ENCODE results near the gene SPTLC1. TPM values are rescaled to one million over a fixed set of nuclear protein-coding genes. Genes with fewer than 3 reads are reported as not detected.
"Not testable (repeated sequence)": the region's sequence is repeated elsewhere in the genome, so short reads cannot be mapped to it uniquely, and the experiment has no call there.

SPTLC1 gene
- total RNA-seq, 2 donors from 2014 or later: 34.9 to 36.1 TPM

DNA sequence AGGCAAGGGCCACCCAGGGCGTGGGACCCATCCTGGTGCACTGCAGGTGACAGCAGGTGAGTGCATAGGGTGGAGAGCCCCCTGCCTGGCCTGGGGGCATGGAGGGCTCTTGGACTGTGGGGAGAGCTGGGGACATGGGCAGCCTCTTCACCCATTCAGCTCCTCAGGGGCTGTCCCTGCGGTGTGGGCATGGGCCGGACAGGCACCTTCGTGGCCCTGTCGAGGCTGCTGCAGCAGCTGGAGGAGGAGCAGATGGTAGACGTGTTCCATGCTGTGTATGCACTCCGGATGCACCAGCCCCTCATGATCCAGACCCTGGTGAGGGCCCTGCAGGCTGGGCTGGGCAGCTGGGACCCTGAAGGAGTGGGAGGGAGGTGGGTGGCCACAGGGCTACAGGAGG lies 20.4 kb upstream of the SPTLC1 start:
- H3K4me1 ChIP-seq: peaks cover 11% of the 10 kb centered on the region
- no peak for ATAC-seq
- H3K27me3 ChIP-seq: peaks cover 0 to under 1% of the 10 kb centered on the region in 2 donors
- no peak overlapping the region for H3K4me3 ChIP-seq
- intact Hi-C loops (cut with DNase I): loop anchor here (5.0 to 10.0 kb wide), 3 partner anchors 99 to 649 kb away; no protein-coding TSS in a partner anchor
- TF ChIP-seq POLR2A (IDR thresholded peaks at IDR 0.05): no peak
- TF ChIP-seq, protein P1, sequence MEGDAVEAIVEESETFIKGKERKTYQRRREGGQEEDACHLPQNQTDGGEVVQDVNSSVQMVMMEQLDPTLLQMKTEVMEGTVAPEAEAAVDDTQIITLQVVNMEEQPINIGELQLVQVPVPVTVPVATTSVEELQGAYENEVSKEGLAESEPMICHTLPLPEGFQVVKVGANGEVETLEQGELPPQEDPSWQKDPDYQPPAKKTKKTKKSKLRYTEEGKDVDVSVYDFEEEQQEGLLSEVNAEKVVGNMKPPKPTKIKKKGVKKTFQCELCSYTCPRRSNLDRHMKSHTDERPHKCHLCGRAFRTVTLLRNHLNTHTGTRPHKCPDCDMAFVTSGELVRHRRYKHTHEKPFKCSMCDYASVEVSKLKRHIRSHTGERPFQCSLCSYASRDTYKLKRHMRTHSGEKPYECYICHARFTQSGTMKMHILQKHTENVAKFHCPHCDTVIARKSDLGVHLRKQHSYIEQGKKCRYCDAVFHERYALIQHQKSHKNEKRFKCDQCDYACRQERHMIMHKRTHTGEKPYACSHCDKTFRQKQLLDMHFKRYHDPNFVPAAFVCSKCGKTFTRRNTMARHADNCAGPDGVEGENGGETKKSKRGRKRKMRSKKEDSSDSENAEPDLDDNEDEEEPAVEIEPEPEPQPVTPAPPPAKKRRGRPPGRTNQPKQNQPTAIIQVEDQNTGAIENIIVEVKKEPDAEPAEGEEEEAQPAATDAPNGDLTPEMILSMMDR (IDR thresholded peaks at IDR 0.05): no peak
- no peaks in the 10 kb centered on the region for H3K9me3 ChIP-seq
- H3K27ac ChIP-seq: no peak overlapping the region
- WGBS, 2 donors: 51 to 60% methylated on average over 1 to 7 of the region's 7 CpGs
- no peaks in the 10 kb centered on the region for H3K36me3 ChIP-seq (replicated peaks in 1 of 2; ENCODE audit: insufficient read depth in 1 of 2, low read depth in 2 of 2)
- DNase-seq: no peak

DNA sequence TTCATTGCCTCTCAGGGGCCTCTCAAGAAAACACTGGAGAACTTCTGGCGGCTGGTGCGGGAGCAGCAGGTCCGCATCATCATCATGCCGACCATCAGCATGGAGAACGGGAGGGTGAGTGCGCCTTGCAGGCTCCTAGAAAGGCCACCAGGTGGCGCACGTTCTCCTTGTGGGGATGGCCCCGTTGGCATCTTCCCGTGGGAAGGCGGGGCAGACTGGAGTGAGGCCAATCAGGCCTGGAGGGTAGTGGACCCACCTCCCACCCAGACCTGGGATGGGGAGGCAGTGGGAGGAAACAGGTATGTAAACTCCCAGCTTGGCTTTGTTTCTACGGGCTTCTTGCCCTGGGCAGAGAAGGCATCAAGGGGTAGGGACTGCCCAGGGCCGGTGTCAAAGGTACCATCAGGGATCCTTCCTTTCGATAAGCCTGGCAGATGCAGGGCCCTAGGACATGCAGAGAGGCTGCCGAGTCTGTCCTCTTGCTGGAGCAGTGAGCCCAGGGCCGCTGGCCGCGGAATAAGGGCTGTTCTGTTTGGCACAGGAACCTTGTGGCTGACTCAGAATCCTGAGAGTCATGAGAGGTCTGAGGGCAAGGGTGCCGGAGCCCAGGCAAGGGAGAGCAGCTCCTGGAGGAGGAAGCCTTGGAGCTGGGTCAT lies 18.9 kb upstream of the SPTLC1 start:
- peak; percentile 77 for ATAC-seq

DNA sequence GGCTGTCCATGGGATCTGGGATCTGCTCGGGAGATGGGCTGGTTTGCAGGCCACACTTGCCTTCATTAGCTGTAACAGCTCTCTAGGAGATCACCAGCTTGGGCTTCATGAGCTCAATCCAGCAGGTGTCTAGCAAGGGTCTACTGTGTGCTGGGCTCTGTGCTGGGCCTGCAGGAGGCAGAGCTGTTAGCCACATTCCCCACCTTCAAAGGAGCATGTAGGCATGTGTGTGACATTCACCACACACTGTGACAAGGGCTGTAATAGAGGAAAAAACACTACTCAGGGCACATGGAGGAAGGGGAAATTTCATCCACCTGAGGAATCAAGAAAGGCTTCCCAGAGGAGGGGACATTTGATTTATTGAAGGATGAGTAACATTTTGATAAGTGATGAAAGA lies 17.7 kb upstream of the SPTLC1 start:
- intact Hi-C loops (cut with DNase I): loop anchor here (10.0 kb wide), 2 partner anchors 102 to 652 kb away; no protein-coding TSS in a partner anchor
- not testable (repeated sequence) for ATAC-seq; H3K4me3 ChIP-seq; H3K9me3 ChIP-seq; H3K27me3 ChIP-seq; H3K27ac ChIP-seq; H3K4me1 ChIP-seq; H3K36me3 ChIP-seq (replicated peaks in 1 of 2; ENCODE audit: insufficient read depth in 1 of 2, low read depth in 2 of 2); DNase-seq
- WGBS, 2 donors: 77 to 80% methylated on average over 1 of the region's 1 CpG

More for the DNA sequence above, 18.9 kb upstream of the SPTLC1 start:
- 6 to 15% methylated on average over 6 to 19 of the region's 19 CpGs for WGBS, 2 donors
- no peak overlapping the region for H3K4me3 ChIP-seq
- no peaks in the 10 kb centered on the region for H3K27me3 ChIP-seq
- no peak overlapping the region for H3K27ac ChIP-seq
- peaks cover 7% of the 10 kb centered on the region for H3K4me1 ChIP-seq
- H3K36me3 ChIP-seq (replicated peaks in 1 of 2; ENCODE audit: insufficient read depth in 1 of 2, low read depth in 2 of 2): no peaks in the 10 kb centered on the region
- H3K9me3 ChIP-seq: no peaks in the 10 kb centered on the region
- intact Hi-C loops (cut with DNase I): loop anchor here (10.0 kb wide), 2 partner anchors 101 to 651 kb away; no protein-coding TSS in a partner anchor
- peak; percentile 73 to 84 (median 75) for DNase-seq
- TF ChIP-seq, protein P1 (IDR thresholded peaks at IDR 0.05): peak; percentile 61 to 96 (median 78)
- no peak for TF ChIP-seq POLR2A (IDR thresholded peaks at IDR 0.05)

DNA sequence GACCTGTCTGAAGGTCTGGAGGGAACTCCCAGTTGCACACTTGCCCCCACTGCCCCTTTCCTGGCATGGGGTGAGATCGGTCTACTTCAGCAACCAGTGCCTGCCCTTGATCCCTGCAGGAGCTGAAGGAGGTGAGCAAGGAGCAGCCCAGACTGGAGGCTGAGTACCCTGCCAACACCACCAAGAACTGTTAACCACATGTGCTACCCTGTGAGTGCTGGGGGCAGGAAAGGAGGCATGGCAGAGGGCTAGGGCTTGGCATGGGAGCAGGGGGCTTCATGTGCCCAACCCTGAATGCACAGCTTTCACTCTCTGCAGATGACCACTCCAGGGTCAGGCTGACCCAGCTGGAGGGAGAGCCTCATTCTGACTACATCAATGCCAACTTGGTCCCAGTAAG lies 17.3 kb upstream of the SPTLC1 start:
- H3K36me3 ChIP-seq (replicated peaks in 1 of 2; ENCODE audit: insufficient read depth in 1 of 2, low read depth in 2 of 2): no peaks in the 10 kb centered on the region
- H3K9me3 ChIP-seq: no peaks in the 10 kb centered on the region
- no peak overlapping the region for H3K27ac ChIP-seq
- no peak overlapping the region for H3K4me3 ChIP-seq
- no peak for DNase-seq
- H3K4me1 ChIP-seq: peaks cover 7% of the 10 kb centered on the region
- no peak for ATAC-seq
- no peaks in the 10 kb centered on the region for H3K27me3 ChIP-seq
- intact Hi-C loops (cut with DNase I): loop anchor here (10.0 kb wide), 2 partner anchors 102 to 652 kb away; no protein-coding TSS in a partner anchor
- TF ChIP-seq POLR2A (IDR thresholded peaks at IDR 0.05): no peak
- 83% methylated on average over 1 of the region's 1 CpG for WGBS, 2 donors

DNA sequence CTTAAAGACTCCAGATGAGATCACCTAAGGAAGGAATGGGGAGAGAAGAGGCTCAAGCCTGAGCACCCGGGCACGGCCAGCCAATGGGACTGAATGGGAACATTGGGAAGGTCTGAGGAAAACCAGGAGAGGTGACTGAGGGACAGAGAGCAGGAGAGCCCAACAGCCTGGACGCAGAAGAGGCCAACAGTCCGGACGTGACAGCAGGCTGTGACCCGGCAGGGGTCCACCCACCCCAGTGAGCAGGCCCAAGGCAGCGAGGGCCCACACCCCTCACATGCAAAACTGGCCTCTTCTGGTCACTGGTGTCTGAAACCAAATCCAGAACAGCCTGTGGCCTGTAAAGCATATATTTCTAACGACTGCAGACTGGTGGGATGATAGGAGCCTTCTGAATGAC lies 7.6 kb upstream of the SPTLC1 start:
- Histone ChIP-seq H3K27me3 (no peaks in the 10 kb centered on the region), H3K27ac (no peak overlapping the region), H3K4me1 (no peaks in the 10 kb centered on the region), H3K9me3 (no peaks in the 10 kb centered on the region), H3K4me3 (no peak overlapping the region), H3K36me3 (replicated peaks in 1 of 2; ENCODE audit: insufficient read depth in 1 of 2, low read depth in 2 of 2) (no peaks in the 10 kb centered on the region)
- no peak for DNase-seq
- 45 to 52% methylated on average over 6 to 7 of the region's 8 CpGs for WGBS, 2 donors
- TF ChIP-seq, protein P1 (IDR thresholded peaks at IDR 0.05): no peak
- TF ChIP-seq POLR2A (IDR thresholded peaks at IDR 0.05): no peak
- intact Hi-C loops (cut with DNase I): no loop called here
- ATAC-seq: no peak

DNA sequence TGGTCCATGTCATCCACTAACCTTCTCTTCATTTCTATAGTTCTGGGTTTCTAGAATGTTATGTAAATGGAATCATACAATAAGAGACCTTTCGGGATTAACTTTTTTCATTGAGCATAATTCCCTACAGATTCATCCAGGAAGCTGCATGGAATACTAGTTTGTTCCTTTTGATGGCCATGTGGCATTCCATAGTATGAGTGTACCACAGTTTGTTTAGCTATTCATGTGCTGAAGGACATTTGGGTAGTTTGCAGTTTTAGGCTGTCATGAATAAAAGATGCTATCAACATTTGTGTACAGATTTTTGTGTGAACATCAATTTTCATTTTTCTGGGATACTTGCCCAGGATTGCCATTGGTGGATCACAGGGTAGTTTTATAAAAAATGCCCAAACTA lies 6.8 kb upstream of the SPTLC1 start:
- intact Hi-C loops (cut with DNase I): no loop called here
- no peak overlapping the region for H3K27ac ChIP-seq
- H3K9me3 ChIP-seq: no peaks in the 10 kb centered on the region
- H3K4me3 ChIP-seq: no peak overlapping the region
- WGBS, 2 donors: 65 to 69% methylated on average over 1 of the region's 1 CpG
- no peaks in the 10 kb centered on the region for H3K27me3 ChIP-seq
- DNase-seq (no peak), ATAC-seq (no peak)
- no peaks in the 10 kb centered on the region for H3K36me3 ChIP-seq (replicated peaks in 1 of 2; ENCODE audit: insufficient read depth in 1 of 2, low read depth in 2 of 2)
- no peak for TF ChIP-seq POLR2A (IDR thresholded peaks at IDR 0.05)
- TF ChIP-seq, protein P1 (IDR thresholded peaks at IDR 0.05): no peak
- no peaks in the 10 kb centered on the region for H3K4me1 ChIP-seq

Measured in body of pancreas (tissue), 4 donors.